PC-9 (cell line): ENCODE results near the gene ATIC.

Source experiments
- EZH2 ChIP-seq: fragments of 200-600 bp; sonication (generic); IDR thresholded peaks from 2 replicates; pipeline ENCODE4 v1.8.0; 2017; ENCODE audit warnings: antibody characterized with exemption, low read depth
- TF ChIP-seq, protein P1 (sequence below): fragments of 200-600 bp; sonication (generic); conservative IDR thresholded peaks from 2 replicates; pipeline ENCODE4 v1.6.1; 2017; ENCODE audit warnings: mixed run types, antibody characterized with exemption, mild to moderate bottlenecking, moderate library complexity

DNA sequence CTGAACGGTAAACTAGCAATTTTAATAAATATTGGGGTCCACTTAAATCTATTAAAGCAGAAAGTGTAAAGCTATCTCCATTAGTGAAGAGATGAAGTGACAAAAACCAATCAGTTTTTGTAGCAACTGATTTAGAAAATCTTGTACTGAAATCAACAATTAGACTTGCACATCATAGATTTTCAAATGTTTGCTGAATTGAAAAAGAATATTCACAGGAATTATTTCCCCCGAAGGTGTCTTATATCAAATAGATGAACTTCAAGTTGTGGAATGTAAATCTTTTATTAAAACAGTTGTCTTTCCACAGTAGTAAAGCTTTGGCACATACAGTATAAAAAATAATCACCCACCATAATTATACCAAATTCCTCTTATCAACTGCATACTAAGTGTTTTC, 48.7 kb downstream of the ATIC start:
- TF ChIP-seq EZH2 = no peak
- TF ChIP-seq, protein P1, sequence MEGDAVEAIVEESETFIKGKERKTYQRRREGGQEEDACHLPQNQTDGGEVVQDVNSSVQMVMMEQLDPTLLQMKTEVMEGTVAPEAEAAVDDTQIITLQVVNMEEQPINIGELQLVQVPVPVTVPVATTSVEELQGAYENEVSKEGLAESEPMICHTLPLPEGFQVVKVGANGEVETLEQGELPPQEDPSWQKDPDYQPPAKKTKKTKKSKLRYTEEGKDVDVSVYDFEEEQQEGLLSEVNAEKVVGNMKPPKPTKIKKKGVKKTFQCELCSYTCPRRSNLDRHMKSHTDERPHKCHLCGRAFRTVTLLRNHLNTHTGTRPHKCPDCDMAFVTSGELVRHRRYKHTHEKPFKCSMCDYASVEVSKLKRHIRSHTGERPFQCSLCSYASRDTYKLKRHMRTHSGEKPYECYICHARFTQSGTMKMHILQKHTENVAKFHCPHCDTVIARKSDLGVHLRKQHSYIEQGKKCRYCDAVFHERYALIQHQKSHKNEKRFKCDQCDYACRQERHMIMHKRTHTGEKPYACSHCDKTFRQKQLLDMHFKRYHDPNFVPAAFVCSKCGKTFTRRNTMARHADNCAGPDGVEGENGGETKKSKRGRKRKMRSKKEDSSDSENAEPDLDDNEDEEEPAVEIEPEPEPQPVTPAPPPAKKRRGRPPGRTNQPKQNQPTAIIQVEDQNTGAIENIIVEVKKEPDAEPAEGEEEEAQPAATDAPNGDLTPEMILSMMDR = no peak
